Heart left ventricle (tissue), 16 donors: ENCODE data around the gene MLST8. TPM values are rescaled to one million over a fixed set of nuclear protein-coding genes. Genes with fewer than 3 reads are reported as not detected.

Experiments
- ATAC-seq, 4 donors: fragments of 200-7000 bp; cut with Tn5 transposase; one replicate each; pipeline ENCODE4 v1.9.1; 2020 to 2022; ENCODE audit warnings: moderate library complexity in 4 of 4, mild to moderate bottlenecking in 3 of 4, moderate number of reproducible peaks in 1 of 4
- DNase-seq, 5 donors: peaks; one replicate each; pipeline ENCODE4 v3.0.0-alpha.2; 2020
- H3K27ac ChIP-seq, 12 donors: fragments of 200-600 bp; sonication (generic) in 4 of 12; one replicate each; pipeline versions ENCODE4 v1.5.0 to v1.8.0; 2016 to 2022; ENCODE audit warnings: mild to moderate bottlenecking in 2 of 12
- H3K27me3 ChIP-seq, 9 donors: fragments of 200-600 bp; sonication (generic) in 2 of 9; one replicate each; pipeline versions ENCODE4 v1.5.1 to v1.8.0; 2016 to 2022; ENCODE audit warnings: mild to moderate bottlenecking in 3 of 9
- H3K36me3 ChIP-seq, 9 donors: fragments of 200-600 bp; sonication (generic) in 2 of 9; one replicate each; pipeline versions ENCODE4 v1.5.0 to v1.8.0; 2018 to 2022; ENCODE audit warnings: mild to moderate bottlenecking in 2 of 9
- H3K4me1 ChIP-seq, 12 donors: fragments of 200-600 bp; sonication (generic) in 4 of 12; one replicate each; pipeline versions ENCODE4 v1.5.0 to v1.8.0; 2016 to 2022; ENCODE audit warnings: mild to moderate bottlenecking in 3 of 12
- H3K4me3 ChIP-seq, 12 donors: fragments of 200-600 bp; sonication (generic) in 4 of 12; one replicate each; pipeline versions ENCODE4 v1.5.0 to v1.8.0; 2017 to 2022; ENCODE audit warnings: mild to moderate bottlenecking in 9 of 12, moderate library complexity in 4 of 12
- H3K9me3 ChIP-seq, 12 donors: fragments of 200-600 bp; sonication (generic) in 4 of 12; one replicate each; pipeline versions ENCODE4 v1.5.0 to v1.8.0; 2016 to 2022; ENCODE audit warnings: mild to moderate bottlenecking in 1 of 12
- POLR2A ChIP-seq, 2 donors: fragments of 450-650 bp; IDR thresholded peaks; one replicate each; pipeline ENCODE4 v1.6.1; 2017; ENCODE audit warnings: antibody characterized with exemption in 2 of 2, mild to moderate bottlenecking in 2 of 2, moderate library complexity in 2 of 2
- WGBS, 4 donors: extraction: QIAGEN DNeasy Blood & Tissue Kit in 2 of 4; methylation state at CpG; one replicate each; pipeline versions ENCODE4 v1.1.5 to v1.1.7; 2013 to 2018; 5-methylcytosine and 5-hydroxymethylcytosine counted together
- intact Hi-C, 10 donors: fragments of 100-400 bp; cut with DNase I; formaldehyde crosslinking; loops; one replicate each; pipeline versions ENCODE4 v1.11.1 to v1.14.2; 2022
- polyA plus RNA-seq, 2 donors: library from polyadenylated mRNA; stranded (reverse); fragments of 200-250 nt; gene quantifications; one replicate each; pipeline ENCODE4 v1.2.3, GENCODE V29; 2013
- total RNA-seq, 9 donors: library from RNA; depleted of rRNA in 2 of 9; stranded (reverse); fragments of >200 nt in 2 of 9; fragmentation: NEBNext Ultra II Directional in 3 of 9; extraction: Animal tissue kit (Norgen Biotek cat#: 25700) in 3 of 9; gene quantifications; one replicate each; pipeline versions ENCODE4 v1.1.0 to v1.2.4, GENCODE V29; 2016 to 2023
- TF ChIP-seq, protein P1 (sequence below), 12 donors: fragments of 200-600 bp; sonication (generic) in 4 of 12; IDR thresholded peaks; one replicate each; pipeline versions ENCODE4 v1.5.0 to v1.8.0; 2018 to 2022; ENCODE audit warnings: antibody characterized with exemption in 12 of 12, mild to moderate bottlenecking in 5 of 12
- donor health status: ischemic (EF 13 %, LVEDD 7.1; RV severe dilation, severe dysfunction).
- donor health status: healthy with polysubstance abuse.
- donor health status: DM: no; HTN: yes; CAD: no.
- donor health status: DM: no; HTN: no; CAD: no.
- donor health status: ischemic (EF 25% LVEDD 6.9; RV normal size, moderate dysfunction).
- donor health status: ischemic (EF 25% LVEDD 5.7; RV mildly dilated, moderate dysfunction).
- donor health status: healthy.
- donor health status: DM: yes; HTN: yes; CAD: no.
- donor health status: ischemic (EF 35%, LVEDD 5.7; RV mildly dilated, moderate dysfunction).
- donor health status: nonischemic (EF 11% LVEDD 7.7; RV severe dilation, severe dysfunction).
- donor health status: DM: yes; HTN: yes; CAD: no.
- donor health status: PGD.
- donor health status: ischemic (EF 29% LVEDD 5.4; RV normal size, mild dysfunction).
- donor health status: nonischemic (EF 23%, LVEDD 6.1; RV moderate dilation, normal function).

The MLST8 gene
- total and polyA plus RNA-seq, 11 donors = 19.8 to 49.0 (median 23.5) TPM

DNA sequence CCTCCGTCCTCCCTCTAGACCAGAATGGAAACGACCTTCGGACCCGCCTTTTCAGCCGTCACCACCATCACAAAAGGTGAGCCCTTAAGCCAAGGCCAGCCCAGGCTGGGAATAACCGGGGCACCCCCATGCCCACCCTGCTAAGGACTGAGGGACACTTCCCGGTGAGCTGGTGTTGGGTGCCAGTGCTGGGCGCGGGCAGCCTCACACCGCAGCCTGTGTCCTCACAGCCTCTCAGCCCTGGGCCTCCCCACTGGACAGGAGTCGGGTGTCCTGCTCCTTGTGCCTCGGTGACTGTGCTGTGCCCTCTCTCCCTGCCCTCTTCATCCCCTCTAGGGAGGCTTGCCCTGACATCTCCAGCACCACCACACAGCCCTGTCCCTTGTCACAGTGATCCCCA, 39.4 kb upstream of the MLST8 start:
- intact Hi-C loops = loop anchor here in 1 of 10 donors (10.0 kb wide), 1 partner anchor 259 kb away; the partner anchor contains the start of gene CCNF
- peaks cover 0 to 13% (median 3%) of the 10 kb centered on the region in 12 donors for H3K4me1 ChIP-seq
- peaks cover 0 to 50% (median 14%) of the 10 kb centered on the region in 9 donors for H3K36me3 ChIP-seq
- H3K4me3 ChIP-seq = no peak overlapping the region
- no peaks in the 10 kb centered on the region for H3K27me3 ChIP-seq
- no peak for TF ChIP-seq POLR2A (IDR thresholded peaks at IDR 0.05)
- TF ChIP-seq, protein P1, sequence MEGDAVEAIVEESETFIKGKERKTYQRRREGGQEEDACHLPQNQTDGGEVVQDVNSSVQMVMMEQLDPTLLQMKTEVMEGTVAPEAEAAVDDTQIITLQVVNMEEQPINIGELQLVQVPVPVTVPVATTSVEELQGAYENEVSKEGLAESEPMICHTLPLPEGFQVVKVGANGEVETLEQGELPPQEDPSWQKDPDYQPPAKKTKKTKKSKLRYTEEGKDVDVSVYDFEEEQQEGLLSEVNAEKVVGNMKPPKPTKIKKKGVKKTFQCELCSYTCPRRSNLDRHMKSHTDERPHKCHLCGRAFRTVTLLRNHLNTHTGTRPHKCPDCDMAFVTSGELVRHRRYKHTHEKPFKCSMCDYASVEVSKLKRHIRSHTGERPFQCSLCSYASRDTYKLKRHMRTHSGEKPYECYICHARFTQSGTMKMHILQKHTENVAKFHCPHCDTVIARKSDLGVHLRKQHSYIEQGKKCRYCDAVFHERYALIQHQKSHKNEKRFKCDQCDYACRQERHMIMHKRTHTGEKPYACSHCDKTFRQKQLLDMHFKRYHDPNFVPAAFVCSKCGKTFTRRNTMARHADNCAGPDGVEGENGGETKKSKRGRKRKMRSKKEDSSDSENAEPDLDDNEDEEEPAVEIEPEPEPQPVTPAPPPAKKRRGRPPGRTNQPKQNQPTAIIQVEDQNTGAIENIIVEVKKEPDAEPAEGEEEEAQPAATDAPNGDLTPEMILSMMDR (IDR thresholded peaks at IDR 0.05) = no peak
- no peaks in the 10 kb centered on the region for H3K9me3 ChIP-seq
- H3K27ac ChIP-seq = no peak overlapping the region
- ATAC-seq (no peak), DNase-seq (no peak)
- 92 to 100% (median 95%) methylated on average over 6 to 12 of the region's 12 CpGs for WGBS, 4 donors

DNA sequence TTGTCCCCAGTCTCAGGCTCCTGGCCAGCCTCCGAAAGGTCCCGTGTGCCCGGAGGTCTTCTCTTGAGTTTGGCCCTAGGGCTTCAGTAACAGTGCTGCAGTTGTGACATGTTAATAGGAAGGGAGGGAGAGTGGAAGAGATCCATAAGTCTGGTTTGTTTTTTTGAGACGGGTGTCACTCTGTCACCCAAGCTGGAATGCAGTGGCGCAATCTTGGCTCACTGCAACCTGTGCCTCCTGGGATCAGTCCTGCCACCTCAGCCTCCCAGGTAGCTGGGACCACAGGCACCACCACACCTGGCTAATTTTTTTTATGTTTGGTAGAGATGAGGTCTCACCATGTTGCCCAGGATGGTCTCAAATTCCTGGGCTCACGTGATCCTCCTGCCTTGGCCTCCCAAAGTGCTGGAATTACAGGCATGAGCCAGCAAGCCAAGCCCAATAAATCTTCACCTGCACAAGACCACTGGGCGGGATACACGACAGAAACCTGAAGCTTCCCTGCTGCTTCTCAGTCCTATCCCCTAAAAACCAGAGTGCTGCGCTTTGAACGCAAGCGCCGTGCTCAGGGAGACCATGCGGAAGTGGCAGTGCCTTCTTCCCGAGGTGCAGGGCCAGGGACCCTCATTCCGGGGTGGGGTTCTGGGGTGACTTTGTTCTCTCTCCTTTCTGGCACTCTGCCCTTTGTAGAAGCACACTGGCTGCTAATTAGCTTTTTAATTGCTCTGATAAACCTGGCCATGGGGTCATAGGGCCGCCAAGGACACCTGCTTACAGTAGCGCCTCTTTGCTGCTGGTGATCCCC, 38.8 kb upstream of the MLST8 start:
- H3K27ac ChIP-seq = no peak overlapping the region

DNA sequence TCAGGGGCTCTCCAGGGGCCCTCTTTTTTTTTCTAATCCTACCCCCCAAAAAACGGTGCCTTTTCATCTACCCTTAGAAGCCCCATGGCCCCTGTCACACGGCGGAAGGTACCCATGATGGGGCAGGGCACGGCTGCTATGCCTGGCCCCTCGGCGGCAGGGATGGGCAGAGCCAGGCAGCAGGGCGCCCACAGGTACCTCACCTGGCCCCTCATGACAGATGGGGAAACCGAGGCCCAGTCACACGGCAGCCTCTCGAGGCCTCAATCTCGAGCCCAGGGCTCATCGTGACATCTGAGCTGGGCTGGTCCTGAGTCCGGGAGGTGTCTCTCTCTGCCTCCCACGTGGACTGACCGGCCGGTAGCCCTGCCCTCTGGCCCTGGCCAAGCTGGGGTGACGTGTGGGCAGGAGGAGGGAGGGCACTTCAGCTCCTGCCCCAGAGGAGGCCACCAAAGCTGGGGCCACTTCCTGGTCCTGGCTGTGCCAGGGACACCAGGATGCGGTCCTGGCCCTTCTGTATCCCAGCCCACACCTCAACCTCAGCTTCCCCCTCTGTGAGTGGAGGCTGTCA, 38.1 kb upstream of the MLST8 start:
- TF ChIP-seq, protein P1 (IDR thresholded peaks at IDR 0.05) = no peak
- no peak for TF ChIP-seq POLR2A (IDR thresholded peaks at IDR 0.05)
- Histone ChIP-seq H3K9me3 (no peaks in the 10 kb centered on the region), H3K36me3 (peaks cover 0 to 61% (median 19%) of the 10 kb centered on the region in 9 donors), H3K27ac (no peak overlapping the region), H3K4me3 (no peak overlapping the region), H3K27me3 (no peaks in the 10 kb centered on the region), H3K4me1 (peaks cover 0 to 7% (median 0%) of the 10 kb centered on the region in 12 donors)
- WGBS, 4 donors = 92 to 94% (median 93%) methylated on average over 13 to 18 of the region's 18 CpGs
- no peak for DNase-seq
- no peak for ATAC-seq
- intact Hi-C loops = loop anchor here in 1 of 10 donors (10.0 kb wide), 1 partner anchor 258 kb away; the partner anchor contains the start of gene CCNF

More for the DNA sequence above, 38.8 kb upstream of the MLST8 start:
- ATAC-seq = no peak
- no peaks in the 10 kb centered on the region for H3K27me3 ChIP-seq
- no peaks in the 10 kb centered on the region for H3K9me3 ChIP-seq
- TF ChIP-seq, protein P1 (IDR thresholded peaks at IDR 0.05) = no peak
- TF ChIP-seq POLR2A (IDR thresholded peaks at IDR 0.05) = no peak
- peaks cover 0 to 9% (median under 1%) of the 10 kb centered on the region in 12 donors for H3K4me1 ChIP-seq
- H3K4me3 ChIP-seq = no peak overlapping the region
- intact Hi-C loops = loop anchor here in 1 of 10 donors (10.0 kb wide), 1 partner anchor 258 kb away; the partner anchor contains the start of gene CCNF
- DNase-seq = no peak
- 91 to 94% (median 93%) methylated on average over 16 to 17 of the region's 17 CpGs for WGBS, 4 donors
- peaks cover 0 to 55% (median 14%) of the 10 kb centered on the region in 9 donors for H3K36me3 ChIP-seq

DNA sequence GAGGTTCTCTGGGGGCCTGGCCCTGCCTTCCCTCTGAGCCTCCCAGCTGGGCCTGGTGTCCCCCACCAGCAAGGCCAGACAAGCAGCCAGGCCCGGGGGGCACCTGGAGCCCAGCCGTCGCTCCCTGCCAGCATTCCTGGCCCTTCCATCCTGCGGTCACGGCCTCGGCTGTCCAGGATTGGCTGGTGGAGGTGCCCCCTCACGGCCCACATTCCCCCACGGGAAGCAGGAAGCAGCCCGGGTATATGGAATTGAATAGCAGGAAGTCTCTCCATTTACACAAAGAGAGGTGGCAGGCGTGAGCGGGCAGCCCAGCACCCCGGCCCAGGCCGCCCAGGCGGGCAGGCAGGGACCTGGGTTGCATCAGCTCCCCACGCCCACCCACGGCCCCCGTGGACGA, 35.2 kb upstream of the MLST8 start:
- TF ChIP-seq, protein P1 (IDR thresholded peaks at IDR 0.05) = no peak
- H3K4me3 ChIP-seq = peak overlapping the region in 7 of 12 donors; percentile 17 to 48 (median 25)
- ATAC-seq = peak in 2 of 4 donors; percentile 4 to 47

More for the DNA sequence above, 35.2 kb upstream of the MLST8 start:
- WGBS, 4 donors = 68 to 75% (median 72%) methylated on average over 14 to 18 of the region's 18 CpGs
- Histone ChIP-seq H3K9me3 (no peaks in the 10 kb centered on the region), H3K4me1 (peaks cover 0 to 7% (median 0%) of the 10 kb centered on the region in 12 donors), H3K36me3 (peaks cover 0 to 87% (median 42%) of the 10 kb centered on the region in 9 donors), H3K27me3 (no peaks in the 10 kb centered on the region), H3K27ac (peak overlapping the region in 7 of 12 donors; percentile 13 to 73 (median 41))
- intact Hi-C loops = no loop called here
- no peak for DNase-seq
